ENCODE data around the gene PTGR3.

PTGR3 gene, protein sequence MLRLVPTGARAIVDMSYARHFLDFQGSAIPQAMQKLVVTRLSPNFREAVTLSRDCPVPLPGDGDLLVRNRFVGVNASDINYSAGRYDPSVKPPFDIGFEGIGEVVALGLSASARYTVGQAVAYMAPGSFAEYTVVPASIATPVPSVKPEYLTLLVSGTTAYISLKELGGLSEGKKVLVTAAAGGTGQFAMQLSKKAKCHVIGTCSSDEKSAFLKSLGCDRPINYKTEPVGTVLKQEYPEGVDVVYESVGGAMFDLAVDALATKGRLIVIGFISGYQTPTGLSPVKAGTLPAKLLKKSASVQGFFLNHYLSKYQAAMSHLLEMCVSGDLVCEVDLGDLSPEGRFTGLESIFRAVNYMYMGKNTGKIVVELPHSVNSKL

DNA sequence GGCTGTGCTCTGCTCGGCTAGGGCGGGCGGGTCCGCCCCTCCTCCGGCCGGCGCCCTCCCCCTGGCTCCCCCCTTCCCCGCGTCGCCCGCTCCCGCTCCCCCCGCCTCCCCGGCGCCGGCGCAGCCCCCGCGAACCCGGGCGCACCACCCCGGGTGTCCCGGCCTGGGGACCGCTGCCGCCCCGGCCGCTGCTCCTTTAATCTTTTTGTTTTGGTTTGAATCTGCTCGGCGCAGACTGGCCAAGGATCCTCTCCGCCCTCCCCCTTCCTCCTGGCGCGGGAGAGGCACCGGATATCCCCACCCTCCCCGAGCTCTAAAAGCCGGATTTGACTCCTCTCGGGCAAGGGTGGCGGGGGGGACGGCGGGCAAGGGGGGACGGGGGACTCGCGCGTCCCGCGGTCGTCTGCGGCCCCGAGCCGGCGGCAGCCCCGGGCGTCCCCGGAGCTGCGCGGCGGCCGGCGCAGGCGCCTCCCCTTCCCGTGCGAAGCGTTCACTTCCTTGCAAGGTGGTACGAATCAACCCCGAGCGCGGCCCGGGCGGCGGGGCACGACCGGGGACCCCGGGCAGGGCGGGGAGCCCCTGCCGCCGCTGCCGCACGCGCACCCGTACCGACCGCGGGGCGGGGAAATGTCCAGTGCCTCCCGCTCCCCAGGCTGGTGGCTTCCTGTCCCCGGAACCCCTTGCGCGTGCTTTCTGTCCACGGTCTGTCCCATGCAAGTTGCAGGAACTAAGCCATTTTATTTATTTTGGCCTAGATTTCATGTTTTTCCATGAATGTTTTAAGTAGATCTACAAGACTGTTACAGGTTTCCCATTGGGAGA lies at the start of gene PTGR3:
TSS of gene PTGR3 (minus strand) at position 11 of the 822 bp plus-strand sequence. CDS start 81 bp downstream, outside the sequence.
- DNase-seq (ENCODE audit: low spot score in 2 of 2) (peak; percentile 60 to 90), ATAC-seq (peak; percentile 69)
- no peaks in the 10 kb centered on the region for H3K9me3 Mint-ChIP-seq
- peaks cover 47% of the 10 kb centered on the region for H3K36me3 Mint-ChIP-seq
- peaks cover 51% of the 10 kb centered on the region for H3K4me1 Mint-ChIP-seq
- peak within 1 kb of the TSS; percentile 98 for H3K27ac Mint-ChIP-seq
- peak within 1 kb of the TSS; percentile 100 for H3K4me3 Mint-ChIP-seq

DNA sequence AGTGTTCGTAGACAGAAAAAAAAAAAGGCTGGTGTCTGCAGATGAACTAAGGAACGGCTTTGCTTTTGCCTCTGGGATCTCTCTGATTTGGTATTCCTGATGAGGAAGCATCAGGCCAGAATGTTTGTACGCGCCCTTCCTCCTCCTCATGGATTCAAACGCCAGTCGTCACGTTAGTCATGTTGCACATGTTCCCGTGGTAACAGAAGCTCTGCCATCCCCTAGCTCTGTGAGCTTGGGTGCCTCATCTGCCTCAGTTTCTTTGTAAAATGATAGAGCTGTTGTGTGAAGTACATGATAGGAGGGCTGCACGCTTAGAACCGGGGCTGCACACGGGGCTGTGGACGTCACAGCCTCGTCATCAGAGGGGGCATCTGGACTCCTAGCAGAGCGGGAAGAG lies 48.7 kb upstream of the PTGR3 start:
- peaks cover 46% of the 10 kb centered on the region for H3K4me1 Mint-ChIP-seq
- H3K27ac Mint-ChIP-seq: no peak overlapping the region
- H3K36me3 Mint-ChIP-seq: no peaks in the 10 kb centered on the region
- no peak overlapping the region for H3K4me3 Mint-ChIP-seq
- H3K9me3 Mint-ChIP-seq: no peaks in the 10 kb centered on the region
- DNase-seq (ENCODE audit: low spot score in 2 of 2): no peak
- no peak for ATAC-seq

DNA sequence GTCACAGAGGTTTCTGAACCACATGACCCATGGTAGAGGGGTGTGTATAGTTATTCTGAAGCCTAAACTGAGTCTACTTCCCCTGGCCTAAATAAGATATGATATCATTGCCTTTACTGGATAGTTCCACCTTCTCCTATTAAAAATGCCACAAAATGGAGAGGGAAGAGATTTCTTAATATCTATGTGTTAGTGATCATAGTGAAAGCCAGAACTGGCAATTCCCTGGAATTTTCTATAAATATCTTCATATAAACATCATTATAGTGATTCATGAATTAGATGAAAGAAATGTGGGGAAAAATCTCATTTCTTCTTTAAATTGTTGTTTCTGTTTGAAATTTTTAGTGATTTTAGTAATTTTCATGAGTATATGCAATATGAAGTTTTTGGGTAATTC lies 47.4 kb upstream of the PTGR3 start:
- peaks cover 35% of the 10 kb centered on the region for H3K4me1 Mint-ChIP-seq
- H3K36me3 Mint-ChIP-seq: no peaks in the 10 kb centered on the region
- H3K9me3 Mint-ChIP-seq: no peaks in the 10 kb centered on the region
- DNase-seq (ENCODE audit: low spot score in 2 of 2) (no peak), ATAC-seq (no peak)
- H3K4me3 Mint-ChIP-seq: no peak overlapping the region
- H3K27ac Mint-ChIP-seq: no peak overlapping the region

DNA sequence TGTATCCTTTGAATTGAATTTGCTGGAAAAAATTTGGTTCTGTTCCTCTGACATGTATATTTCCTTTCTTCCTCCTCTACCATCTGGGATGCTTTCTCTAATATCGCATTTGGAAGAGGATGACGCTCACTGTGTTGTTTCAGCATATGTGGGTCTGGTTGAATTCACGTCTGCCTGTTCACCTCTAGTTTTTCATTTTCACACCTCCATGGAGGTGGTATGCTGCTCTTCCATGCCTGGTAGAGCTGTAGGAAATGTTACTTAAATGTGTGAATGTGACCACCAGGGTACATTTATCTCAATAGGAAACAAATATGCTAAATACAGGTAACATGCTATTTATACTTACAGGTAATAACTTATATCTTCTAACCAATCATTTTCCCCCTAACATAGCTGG lies 46.2 kb upstream of the PTGR3 start:
- ATAC-seq: no peak
- H3K4me3 Mint-ChIP-seq: no peak overlapping the region
- H3K4me1 Mint-ChIP-seq: peaks cover 25% of the 10 kb centered on the region
- no peaks in the 10 kb centered on the region for H3K9me3 Mint-ChIP-seq
- no peak for DNase-seq (ENCODE audit: low spot score in 2 of 2)
- H3K36me3 Mint-ChIP-seq: no peaks in the 10 kb centered on the region
- H3K27ac Mint-ChIP-seq: no peak overlapping the region

DNA sequence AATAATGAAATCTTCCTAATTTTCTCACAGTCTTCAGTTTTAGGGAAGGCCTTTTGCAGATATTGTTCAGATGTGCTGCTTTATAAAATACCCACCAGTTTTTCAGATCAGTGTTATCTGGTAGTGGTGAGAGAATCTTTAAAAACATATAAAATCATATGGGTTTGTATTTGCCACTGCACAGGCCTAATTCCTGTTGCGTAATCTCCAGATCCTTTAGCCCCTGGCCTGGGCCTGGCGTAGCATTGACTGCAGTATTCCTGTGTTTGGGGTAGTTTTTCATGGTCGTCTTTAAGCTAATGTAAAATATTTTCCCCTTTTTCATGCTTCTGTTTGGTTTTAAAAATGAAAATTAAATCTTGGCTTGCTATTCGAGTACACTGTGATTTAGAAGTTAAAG lies 44.8 kb upstream of the PTGR3 start:
- no peak overlapping the region for H3K4me3 Mint-ChIP-seq
- H3K27ac Mint-ChIP-seq: no peak overlapping the region
- H3K4me1 Mint-ChIP-seq: peaks cover 38% of the 10 kb centered on the region
- DNase-seq (ENCODE audit: low spot score in 2 of 2) (no peak), ATAC-seq (no peak)
- no peaks in the 10 kb centered on the region for H3K9me3 Mint-ChIP-seq
- H3K36me3 Mint-ChIP-seq: no peaks in the 10 kb centered on the region

DNA sequence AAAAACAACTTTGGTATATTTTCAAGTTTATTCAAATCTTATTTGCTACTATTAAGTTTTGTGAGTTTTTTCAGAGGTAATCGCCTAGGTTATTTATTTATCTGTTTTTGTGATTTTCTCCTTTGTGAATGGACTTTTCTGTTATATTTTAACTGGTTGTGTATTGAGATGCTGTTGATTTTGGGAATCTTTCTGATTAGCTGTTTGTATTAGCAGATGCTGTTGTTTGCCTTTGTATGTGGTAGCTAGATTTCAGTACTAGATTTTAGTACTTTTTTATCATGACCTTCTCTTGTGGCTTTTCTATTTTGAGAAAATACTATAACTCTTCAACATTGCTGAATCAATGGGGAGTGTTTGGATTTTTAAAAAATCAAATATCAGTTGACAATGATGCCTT lies 44.1 kb upstream of the PTGR3 start:
- ATAC-seq (no peak), DNase-seq (ENCODE audit: low spot score in 2 of 2) (no peak)
- Mint-ChIP-seq H3K4me1 (peaks cover 43% of the 10 kb centered on the region), H3K36me3 (no peaks in the 10 kb centered on the region), H3K4me3 (no peak overlapping the region), H3K27ac (no peak overlapping the region), H3K9me3 (no peaks in the 10 kb centered on the region)

DNA sequence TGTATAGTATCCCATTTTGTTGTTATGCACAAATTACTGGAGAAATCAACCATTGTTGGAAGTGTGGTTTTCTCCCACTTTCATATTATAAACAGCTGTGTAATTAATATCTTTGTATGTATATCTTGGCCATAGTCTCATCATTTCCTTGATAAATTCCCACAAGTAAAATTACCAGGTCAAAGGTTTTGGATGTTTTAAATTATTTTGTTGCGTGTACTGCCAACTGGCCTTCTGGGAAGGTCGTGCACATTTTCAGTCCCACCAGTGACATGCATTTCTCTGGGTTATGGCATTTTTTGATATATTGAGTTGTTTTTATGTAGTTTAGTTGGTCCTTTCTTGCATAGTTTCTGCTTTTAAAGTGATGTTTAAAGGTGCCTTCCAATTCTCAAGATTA lies 43.2 kb upstream of the PTGR3 start:
- peaks cover 49% of the 10 kb centered on the region for H3K4me1 Mint-ChIP-seq
- no peak overlapping the region for H3K4me3 Mint-ChIP-seq
- no peaks in the 10 kb centered on the region for H3K9me3 Mint-ChIP-seq
- DNase-seq (ENCODE audit: low spot score in 2 of 2) (no peak), ATAC-seq (no peak)
- H3K27ac Mint-ChIP-seq: no peak overlapping the region
- no peaks in the 10 kb centered on the region for H3K36me3 Mint-ChIP-seq

DNA sequence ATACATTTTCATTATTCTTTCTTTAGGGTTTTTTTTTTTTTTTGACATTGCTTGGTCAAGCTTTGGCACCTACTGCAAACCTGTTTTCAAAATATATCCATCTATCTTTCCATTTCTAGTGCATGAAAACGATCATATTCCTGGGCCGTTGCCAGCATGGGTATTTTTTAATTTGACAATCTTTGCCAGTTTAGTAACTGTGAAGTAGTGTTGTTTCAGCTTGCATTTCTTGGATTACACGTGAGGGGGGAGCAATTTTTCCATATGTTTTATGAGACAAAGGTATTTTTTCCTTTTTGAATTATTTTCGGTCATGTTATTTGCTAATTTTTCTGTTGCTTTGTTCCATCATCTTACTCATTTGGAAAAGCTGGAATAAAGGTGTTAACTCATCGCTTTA lies 42.5 kb upstream of the PTGR3 start:
- H3K36me3 Mint-ChIP-seq: no peaks in the 10 kb centered on the region
- no peak overlapping the region for H3K27ac Mint-ChIP-seq
- H3K9me3 Mint-ChIP-seq: no peaks in the 10 kb centered on the region
- H3K4me3 Mint-ChIP-seq: no peak overlapping the region
- H3K4me1 Mint-ChIP-seq: peaks cover 56% of the 10 kb centered on the region
- DNase-seq (ENCODE audit: low spot score in 2 of 2): no peak
- no peak for ATAC-seq

DNA sequence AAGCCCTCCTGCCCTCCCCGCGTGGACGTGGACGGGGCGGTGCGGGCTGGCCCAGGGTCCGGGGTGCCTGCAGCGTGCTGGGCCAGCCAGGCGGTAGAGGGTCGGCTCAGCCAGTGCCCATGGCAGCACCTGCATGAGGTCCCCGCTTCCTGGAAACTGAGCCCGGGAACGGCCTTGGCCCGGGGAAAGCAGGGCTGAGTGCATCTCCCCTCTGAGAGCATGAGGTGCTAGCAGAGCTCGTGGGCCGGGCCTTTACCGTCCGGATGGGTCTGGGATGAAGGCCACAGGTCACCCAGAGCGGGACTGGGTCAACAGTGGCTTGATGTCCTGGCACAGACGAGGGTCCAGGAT lies 41.5 kb upstream of the PTGR3 start:
- no peak for ATAC-seq
- Mint-ChIP-seq H3K4me1 (peaks cover 66% of the 10 kb centered on the region), H3K9me3 (no peaks in the 10 kb centered on the region), H3K36me3 (no peaks in the 10 kb centered on the region), H3K27ac (no peak overlapping the region), H3K4me3 (no peak overlapping the region)
- no peak for DNase-seq (ENCODE audit: low spot score in 2 of 2)

DNA sequence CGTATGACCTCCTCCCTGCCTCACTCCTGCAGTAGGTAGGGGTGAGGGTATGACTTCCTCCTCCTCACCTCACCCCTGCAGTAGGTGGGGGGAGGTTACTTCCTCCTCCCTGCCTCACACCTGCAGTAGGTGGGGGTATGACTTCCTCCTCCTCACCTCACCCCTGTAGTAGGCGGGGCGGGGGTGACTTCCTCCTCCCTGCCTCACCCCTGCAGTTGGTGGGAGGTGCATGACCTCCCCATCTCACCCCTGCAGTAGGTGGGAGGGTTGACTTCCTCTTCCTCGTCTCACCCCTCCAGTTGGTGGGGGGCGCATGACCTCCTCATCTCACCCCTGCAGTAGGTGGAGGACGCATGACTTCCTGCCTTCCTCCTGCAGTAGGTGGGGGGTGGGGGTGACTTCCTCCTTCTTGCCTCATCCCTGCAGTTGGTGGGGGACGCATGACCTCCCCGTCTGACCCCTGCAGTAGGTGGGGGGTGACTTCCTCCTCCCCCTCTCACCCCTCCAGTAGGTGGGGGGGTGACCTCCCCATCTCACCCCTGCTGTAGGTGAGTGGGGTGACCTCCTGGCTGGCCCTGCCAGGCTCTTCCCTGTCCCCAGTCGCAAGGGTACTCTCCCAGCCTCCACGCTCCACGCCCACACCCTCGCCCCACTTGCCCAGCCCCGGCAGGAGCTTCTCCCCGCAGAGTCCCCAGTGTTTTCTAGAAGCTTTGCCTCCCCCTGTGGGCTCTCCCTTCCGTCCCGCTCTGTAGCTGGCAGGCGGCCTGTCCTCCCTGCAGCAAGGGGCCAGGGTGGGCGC lies 40.9 kb upstream of the PTGR3 start:
- no peak for DNase-seq (ENCODE audit: low spot score in 2 of 2)
- peaks cover 65% of the 10 kb centered on the region for H3K4me1 Mint-ChIP-seq
- no peaks in the 10 kb centered on the region for H3K9me3 Mint-ChIP-seq
- no peak overlapping the region for H3K4me3 Mint-ChIP-seq
- H3K36me3 Mint-ChIP-seq: no peaks in the 10 kb centered on the region
- peak overlapping the region; percentile 83 for H3K27ac Mint-ChIP-seq
- ATAC-seq: no peak

DNA sequence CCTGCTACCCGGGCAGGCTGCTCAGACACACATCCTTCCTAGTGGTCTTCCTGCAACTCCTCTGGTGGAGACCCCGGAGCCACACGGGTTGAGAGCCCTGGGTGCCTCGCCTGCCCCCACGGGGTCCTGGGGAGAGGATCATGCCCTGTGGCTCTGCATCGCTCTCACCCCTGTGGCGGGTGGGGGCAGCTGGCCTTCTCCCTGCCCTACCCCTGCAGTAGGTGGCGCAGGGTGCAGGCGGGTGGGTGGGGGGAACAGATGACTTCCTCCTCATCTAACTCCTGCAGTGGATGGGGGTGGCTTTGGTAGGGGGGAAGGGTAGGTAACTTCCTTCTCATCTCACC lies 40.2 kb upstream of the PTGR3 start:
- H3K4me1 Mint-ChIP-seq: peaks cover 61% of the 10 kb centered on the region
- H3K9me3 Mint-ChIP-seq: no peaks in the 10 kb centered on the region
- no peaks in the 10 kb centered on the region for H3K36me3 Mint-ChIP-seq
- H3K27ac Mint-ChIP-seq: no peak overlapping the region
- ATAC-seq (peak; percentile 6), DNase-seq (ENCODE audit: low spot score in 2 of 2) (no peak)
- peak overlapping the region; percentile 71 for H3K4me3 Mint-ChIP-seq

DNA sequence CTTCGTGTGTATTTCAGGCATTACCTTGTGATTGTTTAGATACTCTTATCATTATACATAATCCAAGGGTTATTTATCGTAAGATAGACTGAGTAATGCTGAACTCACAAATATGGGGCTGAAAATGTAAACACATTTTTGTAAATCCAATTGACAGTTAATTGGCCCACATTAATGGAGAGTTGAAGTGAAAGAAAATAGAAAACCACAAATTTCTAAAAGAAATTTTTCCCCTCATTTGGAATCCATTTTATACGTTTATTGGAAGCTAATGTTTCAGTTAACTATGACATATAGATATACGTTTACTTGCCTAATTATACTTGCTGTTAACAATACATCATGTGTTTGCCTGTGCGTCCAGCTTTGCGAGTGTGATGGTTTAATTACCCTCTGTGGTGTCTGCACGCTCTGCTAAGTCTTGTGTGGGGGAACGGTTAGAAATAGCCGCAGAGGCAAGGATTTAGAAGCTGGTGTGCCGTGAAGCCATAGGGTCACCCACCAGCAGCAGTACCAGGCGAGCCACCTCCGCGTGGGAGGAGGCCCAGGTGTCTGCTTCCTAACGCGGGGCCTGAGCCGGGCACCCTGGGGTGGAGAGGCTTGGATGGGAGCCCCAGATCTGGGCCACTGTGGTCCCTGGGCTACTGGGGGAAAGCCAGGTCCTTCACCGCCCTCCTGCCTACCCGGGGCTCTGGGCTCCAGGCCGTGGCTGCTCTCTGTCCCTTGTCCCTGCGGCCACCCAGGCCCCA lies 39.7 kb upstream of the PTGR3 start:
- Mint-ChIP-seq H3K4me3 (peak overlapping the region; percentile 71), H3K4me1 (peaks cover 61% of the 10 kb centered on the region), H3K36me3 (no peaks in the 10 kb centered on the region), H3K27ac (peak overlapping the region; percentile 90), H3K9me3 (no peaks in the 10 kb centered on the region)
- DNase-seq (ENCODE audit: low spot score in 2 of 2): no peak
- ATAC-seq: no peak

DNA sequence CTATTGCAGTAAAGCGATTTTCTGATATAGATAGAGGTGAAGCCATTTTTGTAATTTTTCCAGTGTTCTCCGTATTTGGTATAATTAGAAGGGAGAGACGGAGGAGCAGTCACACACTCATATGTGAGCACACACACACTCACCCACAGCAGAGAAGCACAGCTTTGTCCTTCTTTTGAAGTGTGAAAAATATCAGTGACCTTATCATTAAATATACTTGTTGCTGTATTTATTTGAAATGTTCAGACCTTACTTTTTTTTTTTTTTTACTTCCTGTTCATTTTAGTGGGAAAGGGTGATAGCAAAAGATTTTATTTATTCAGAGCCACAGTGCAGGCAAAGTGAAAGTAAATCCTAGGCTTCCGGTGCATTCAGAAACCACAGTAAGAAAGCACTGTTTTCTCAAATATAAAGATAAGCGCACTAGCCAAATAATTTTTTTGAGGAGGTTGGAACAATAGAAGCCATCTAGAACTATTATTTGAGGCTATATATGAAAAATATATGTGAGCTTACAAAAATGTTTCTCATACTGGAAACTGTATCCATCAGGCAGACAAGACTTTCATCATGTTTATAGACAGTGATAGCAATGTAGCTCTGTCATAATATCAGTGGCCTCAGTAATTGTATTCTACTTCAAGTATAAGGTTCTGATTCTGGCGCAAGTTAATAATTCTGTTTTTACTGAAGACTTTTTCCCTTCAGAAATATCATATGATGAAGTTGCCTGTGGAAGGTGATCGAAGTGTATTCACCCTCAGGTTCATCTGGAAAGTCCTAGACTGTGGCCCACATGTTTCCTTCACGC lies 38.9 kb upstream of the PTGR3 start:
- ATAC-seq (peak; percentile 43), DNase-seq (ENCODE audit: low spot score in 2 of 2) (no peak)
- no peaks in the 10 kb centered on the region for H3K9me3 Mint-ChIP-seq
- H3K36me3 Mint-ChIP-seq: no peaks in the 10 kb centered on the region
- peaks cover 60% of the 10 kb centered on the region for H3K4me1 Mint-ChIP-seq
- peak overlapping the region; percentile 71 for H3K4me3 Mint-ChIP-seq
- peak overlapping the region; percentile 90 for H3K27ac Mint-ChIP-seq
